ENCODE data around the gene ENPP4.
"Not testable (repeated sequence)": the region's sequence is repeated elsewhere in the genome, so short reads cannot be mapped to it uniquely, and the experiment has no call there.

The ENPP4 gene

DNA sequence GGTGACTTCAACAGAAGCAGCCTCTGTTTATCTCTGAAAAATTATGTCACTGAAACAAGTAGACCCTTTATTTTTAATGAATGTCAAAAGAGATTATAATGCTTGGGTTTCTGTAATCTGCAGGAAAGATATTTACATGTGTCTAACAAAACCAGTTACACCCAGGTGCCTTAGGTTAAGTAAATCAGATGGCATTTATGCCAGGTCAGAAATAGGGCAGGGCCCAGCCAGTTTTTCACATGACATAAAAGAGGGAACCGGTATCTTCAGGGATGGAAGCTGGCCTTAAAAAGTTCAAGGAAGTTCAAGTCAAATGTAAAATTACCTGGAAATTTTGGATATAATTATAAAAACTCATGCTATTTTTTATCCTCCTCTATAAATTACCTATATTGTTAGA is 14.2 kb upstream of the ENPP4 start:
- peaks cover 34% of the 10 kb centered on the region for H3K4me1 Mint-ChIP-seq

DNA sequence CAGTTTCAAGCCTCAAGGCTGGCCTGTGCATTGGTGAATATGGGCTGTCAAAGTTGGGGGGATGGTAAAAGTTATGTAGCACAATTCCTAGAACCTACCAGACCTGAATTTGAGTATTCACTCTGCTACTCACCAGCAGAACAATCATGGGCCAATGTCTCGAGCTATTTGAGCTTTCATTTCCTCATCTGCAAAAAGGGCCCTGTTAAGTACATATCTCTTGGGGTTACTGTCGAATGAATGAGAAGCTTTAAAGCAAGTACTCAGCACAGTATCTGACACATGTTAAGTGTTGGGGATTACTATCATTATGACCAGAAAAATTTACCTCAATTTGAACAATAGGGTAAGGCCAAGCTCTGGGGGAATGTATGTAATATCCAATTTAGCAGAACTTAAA is 13.5 kb upstream of the ENPP4 start:
- Mint-ChIP-seq H3K4me3 (no peak overlapping the region), H3K9me3 (peaks cover 4% of the 10 kb centered on the region), H3K36me3 (no peaks in the 10 kb centered on the region), H3K4me1 (peaks cover 36% of the 10 kb centered on the region), H3K27ac (no peak overlapping the region)
- DNase-seq (ENCODE audit: low spot score in 2 of 2): no peak
- ATAC-seq: no peak

More for the DNA sequence above, 14.2 kb upstream of the ENPP4 start:
- Mint-ChIP-seq H3K4me3 (no peak overlapping the region), H3K27ac (no peak overlapping the region), H3K9me3 (peaks cover 2% of the 10 kb centered on the region), H3K36me3 (no peaks in the 10 kb centered on the region)
- no peak for DNase-seq (ENCODE audit: low spot score in 2 of 2)
- no peak for ATAC-seq

DNA sequence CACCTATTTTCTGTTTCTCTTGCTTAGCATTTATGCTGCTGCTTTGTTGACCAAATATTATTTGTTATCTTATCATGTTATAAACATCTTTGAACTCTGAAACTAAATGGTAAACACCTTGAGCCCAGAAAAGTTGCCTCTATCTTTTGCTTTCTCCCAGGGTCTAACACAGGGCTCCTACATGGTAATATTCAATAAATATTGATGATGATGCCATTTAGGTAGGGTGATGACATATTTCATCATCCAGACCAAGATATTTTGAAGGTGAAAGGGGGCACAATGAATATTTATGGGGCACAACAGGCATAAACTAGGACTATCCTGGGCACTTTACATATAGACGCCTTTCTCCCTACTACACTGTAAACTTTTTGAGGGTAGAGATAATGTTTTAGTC is 11.6 kb upstream of the ENPP4 start:
- ATAC-seq (no peak), DNase-seq (ENCODE audit: low spot score in 2 of 2) (no peak)
- Mint-ChIP-seq H3K4me1 (peaks cover 33% of the 10 kb centered on the region), H3K4me3 (no peak overlapping the region), H3K36me3 (no peaks in the 10 kb centered on the region), H3K9me3 (peaks cover 9% of the 10 kb centered on the region), H3K27ac (no peak overlapping the region)

DNA sequence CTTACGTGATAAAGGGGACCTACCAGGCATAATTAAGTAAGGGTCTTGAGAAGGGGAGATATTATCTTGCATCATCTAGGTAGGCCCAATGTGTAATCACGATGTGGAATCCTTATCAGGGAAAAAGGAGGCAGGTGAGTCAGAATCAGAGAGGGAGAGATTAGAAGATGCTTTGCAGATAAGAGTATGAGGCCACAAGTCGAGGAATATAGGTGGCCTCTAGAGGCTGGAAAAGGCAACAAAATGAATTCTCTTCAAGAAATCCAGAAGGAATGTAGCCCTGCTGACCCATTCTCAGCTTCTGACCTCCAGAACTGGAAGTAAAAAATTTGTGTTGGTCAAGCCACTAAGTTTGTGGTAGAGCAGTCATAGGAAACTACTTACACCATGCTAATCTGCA is 11.0 kb upstream of the ENPP4 start:
- no peak for ATAC-seq
- H3K9me3 Mint-ChIP-seq: peaks cover 9% of the 10 kb centered on the region
- H3K36me3 Mint-ChIP-seq: no peaks in the 10 kb centered on the region
- H3K4me3 Mint-ChIP-seq: no peak overlapping the region
- H3K4me1 Mint-ChIP-seq: peaks cover 30% of the 10 kb centered on the region
- no peak overlapping the region for H3K27ac Mint-ChIP-seq
- no peak for DNase-seq (ENCODE audit: low spot score in 2 of 2)

DNA sequence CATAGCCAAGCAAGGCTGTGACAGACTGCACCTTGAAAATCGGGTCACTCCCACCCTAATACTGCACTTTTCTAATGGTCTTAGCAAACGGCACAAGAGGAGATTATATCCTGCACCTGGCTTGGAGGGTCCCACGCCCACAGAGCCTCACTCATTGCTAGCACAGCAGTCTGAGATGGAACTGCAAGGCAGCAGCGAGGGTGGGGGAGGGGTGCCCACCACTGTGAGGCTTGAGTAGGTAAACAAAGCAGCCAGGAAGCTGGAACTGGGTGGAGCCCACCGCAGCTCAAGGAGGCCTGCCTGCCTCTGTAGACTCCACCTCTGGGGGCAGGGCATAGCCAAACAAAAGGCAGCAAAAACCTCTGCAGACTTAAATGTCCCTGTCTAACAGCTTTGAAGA is 10.1 kb upstream of the ENPP4 start:
- DNase-seq (ENCODE audit: low spot score in 2 of 2); H3K9me3 Mint-ChIP-seq; H3K27ac Mint-ChIP-seq; H3K36me3 Mint-ChIP-seq; ATAC-seq; H3K4me3 Mint-ChIP-seq: not testable (repeated sequence)
- peaks cover 30% of the 10 kb centered on the region for H3K4me1 Mint-ChIP-seq

DNA sequence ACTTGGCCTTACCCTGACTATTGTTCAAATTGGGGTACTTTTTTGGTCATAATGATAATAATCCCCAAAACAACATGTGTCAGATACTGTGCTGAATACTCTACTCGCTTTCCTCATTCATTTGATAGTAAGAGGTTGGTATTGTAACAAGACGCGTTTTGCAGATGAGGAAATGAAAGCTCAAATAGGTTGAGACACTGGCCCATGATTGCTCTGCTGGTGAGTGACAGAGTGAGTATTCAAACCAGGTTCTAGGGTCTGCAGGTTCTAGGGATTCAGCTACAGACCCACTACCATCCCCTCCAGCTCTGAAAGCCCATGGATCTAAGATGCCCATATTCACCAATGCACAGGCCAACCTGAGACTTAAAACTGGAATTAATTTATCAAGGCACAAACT is 1.3 kb upstream of the ENPP4 start:
- Mint-ChIP-seq H3K36me3 (peaks cover 6% of the 10 kb centered on the region), H3K9me3 (no peaks in the 10 kb centered on the region), H3K4me3 (peak overlapping the region; percentile 99), H3K27ac (no peak overlapping the region), H3K4me1 (peaks cover 36% of the 10 kb centered on the region)
- DNase-seq (ENCODE audit: low spot score in 2 of 2) (no peak), ATAC-seq (no peak)

DNA sequence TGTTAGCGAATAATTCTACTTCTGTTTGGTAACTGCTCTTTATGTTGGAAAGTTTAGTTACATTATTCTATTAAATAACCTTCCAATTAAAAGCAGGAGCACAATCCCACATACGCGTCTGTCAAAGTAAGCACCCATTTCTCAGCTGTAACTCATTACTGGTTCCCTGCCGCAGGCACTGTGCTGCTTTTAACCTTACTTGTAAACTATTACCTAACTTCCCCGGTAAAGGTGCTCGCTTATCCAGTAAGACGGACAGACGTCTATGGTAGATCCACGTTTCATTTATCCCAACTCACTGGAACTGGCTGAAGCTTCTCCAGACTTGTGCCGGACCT is 529 bp upstream of the ENPP4 start:
- peaks cover 44% of the 10 kb centered on the region for H3K4me1 Mint-ChIP-seq
- DNase-seq (ENCODE audit: low spot score in 2 of 2): no peak
- H3K4me3 Mint-ChIP-seq: peak overlapping the region; percentile 99
- peak overlapping the region; percentile 97 for H3K27ac Mint-ChIP-seq
- H3K36me3 Mint-ChIP-seq: peaks cover 6% of the 10 kb centered on the region
- peak; percentile 44 for ATAC-seq
- H3K9me3 Mint-ChIP-seq: no peaks in the 10 kb centered on the region

DNA sequence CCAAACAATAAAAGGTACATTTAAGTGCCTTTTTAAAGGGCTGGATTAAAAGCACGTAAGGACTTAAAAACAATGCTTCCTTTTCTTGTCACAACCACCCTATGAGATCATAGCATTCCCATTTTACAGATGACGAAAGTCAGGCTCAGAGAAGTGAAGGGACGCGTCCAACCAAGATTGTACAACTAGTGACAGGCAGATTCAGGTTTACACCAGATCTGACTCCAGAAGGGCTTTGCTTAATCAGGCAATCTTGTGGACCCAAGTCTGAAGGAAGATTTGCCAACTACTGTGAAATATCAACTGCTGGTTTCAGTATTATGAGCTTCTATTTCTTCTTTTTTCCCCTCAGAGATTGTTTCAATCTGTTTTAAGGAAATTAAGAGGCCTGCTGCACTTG is 877 bp downstream of the ENPP4 start:
- Mint-ChIP-seq H3K27ac (peak overlapping the region; percentile 97), H3K4me1 (peaks cover 52% of the 10 kb centered on the region), H3K36me3 (peaks cover 6% of the 10 kb centered on the region), H3K9me3 (no peaks in the 10 kb centered on the region), H3K4me3 (peak overlapping the region; percentile 99)
- no peak for DNase-seq (ENCODE audit: low spot score in 2 of 2)
- ATAC-seq: no peak

DNA sequence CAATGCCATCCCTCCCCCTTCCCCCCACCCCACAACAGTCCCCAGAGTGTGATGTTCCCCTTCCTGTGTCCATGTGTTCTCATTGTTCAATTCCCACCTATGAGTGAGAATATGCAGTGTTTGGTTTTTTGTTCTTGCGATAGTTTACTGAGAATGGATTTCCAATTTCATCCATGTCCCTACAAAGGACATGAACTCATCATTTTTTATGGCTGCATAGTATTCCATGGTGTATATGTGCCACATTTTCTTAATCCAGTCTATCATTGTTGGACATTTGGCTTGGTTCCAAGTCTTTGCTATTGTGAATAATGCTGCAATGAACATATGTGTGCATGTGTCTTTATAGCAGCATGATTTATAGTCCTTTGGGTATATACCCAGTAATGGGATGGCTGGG is 1.5 kb downstream of the ENPP4 start:
- not testable (repeated sequence) for H3K4me3 Mint-ChIP-seq, ATAC-seq

DNA sequence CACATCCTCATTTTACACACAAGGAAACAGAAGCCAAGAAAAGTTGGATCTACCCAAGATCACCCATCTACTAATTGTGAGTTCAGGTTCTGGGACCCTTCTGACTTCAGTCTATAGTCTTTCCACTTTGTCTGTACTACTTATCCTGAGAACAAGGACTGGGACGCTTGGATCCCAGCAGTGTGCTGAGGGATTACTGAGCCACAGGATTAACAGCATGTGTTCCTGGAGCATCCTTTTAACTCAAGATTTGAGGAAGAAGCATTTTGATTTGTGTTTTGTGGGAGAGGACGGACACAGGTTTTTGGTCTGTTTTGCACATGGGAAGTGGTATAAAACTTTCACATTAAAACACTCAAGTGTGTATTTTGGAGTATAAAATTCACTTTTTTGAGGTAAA is 4.4 kb downstream of the ENPP4 start:
- ATAC-seq (no peak), DNase-seq (ENCODE audit: low spot score in 2 of 2) (no peak)
- Mint-ChIP-seq H3K36me3 (peaks cover 6% of the 10 kb centered on the region), H3K4me3 (no peak overlapping the region), H3K9me3 (no peaks in the 10 kb centered on the region), H3K4me1 (peaks cover 66% of the 10 kb centered on the region), H3K27ac (no peak overlapping the region)

More for the DNA sequence above, 1.5 kb downstream of the ENPP4 start:
- H3K4me1 Mint-ChIP-seq: peaks cover 57% of the 10 kb centered on the region
- not testable (repeated sequence) for H3K27ac Mint-ChIP-seq; H3K9me3 Mint-ChIP-seq; DNase-seq (ENCODE audit: low spot score in 2 of 2); H3K36me3 Mint-ChIP-seq

DNA sequence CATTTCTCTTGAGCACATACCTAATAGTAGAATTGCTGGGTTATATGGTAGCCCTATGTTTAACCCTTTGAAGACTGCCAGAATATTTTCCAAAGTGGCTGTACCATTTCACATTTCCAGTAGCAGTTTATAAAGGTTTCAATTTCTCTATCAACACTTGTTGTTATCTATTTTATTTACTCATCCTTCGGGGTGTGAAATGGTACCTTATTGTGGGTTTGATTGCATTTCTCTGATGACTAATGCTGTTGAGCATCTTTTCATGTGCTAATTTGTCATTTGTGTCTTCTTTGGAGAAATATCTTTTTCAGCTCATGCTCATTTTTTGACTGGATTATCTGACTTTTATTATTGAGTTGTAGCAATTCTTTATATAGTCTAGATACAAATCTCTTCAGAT is 5.4 kb downstream of the ENPP4 start:
- DNase-seq (ENCODE audit: low spot score in 2 of 2): no peak
- Mint-ChIP-seq H3K9me3 (no peaks in the 10 kb centered on the region), H3K27ac (no peak overlapping the region), H3K4me1 (peaks cover 67% of the 10 kb centered on the region), H3K36me3 (peaks cover under 1% of the 10 kb centered on the region), H3K4me3 (no peak overlapping the region)
- ATAC-seq: peak; percentile 78

DNA sequence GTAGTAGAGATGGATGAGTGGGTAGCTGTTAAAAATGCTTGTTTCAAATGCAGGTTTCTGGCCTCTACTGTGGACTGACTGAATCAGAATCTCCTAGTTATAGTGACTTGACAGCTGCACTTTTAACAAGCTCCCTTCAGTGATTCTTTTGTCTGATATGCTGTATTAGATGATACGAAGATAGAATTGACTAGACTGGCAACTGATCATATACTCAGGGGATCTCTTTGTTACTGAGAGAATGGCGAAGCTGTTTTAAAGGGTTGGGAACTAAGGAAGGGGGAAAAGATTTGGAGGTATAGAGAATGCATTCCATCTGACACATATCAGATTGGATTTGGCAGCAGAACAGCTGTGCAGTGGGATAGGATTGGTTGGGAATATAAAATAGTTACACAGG is 7.0 kb downstream of the ENPP4 start:
- H3K4me1 Mint-ChIP-seq: peaks cover 61% of the 10 kb centered on the region
- no peak overlapping the region for H3K27ac Mint-ChIP-seq
- no peak for ATAC-seq
- H3K4me3 Mint-ChIP-seq: no peak overlapping the region
- peaks cover 6% of the 10 kb centered on the region for H3K36me3 Mint-ChIP-seq
- DNase-seq (ENCODE audit: low spot score in 2 of 2): no peak
- H3K9me3 Mint-ChIP-seq: no peaks in the 10 kb centered on the region

DNA sequence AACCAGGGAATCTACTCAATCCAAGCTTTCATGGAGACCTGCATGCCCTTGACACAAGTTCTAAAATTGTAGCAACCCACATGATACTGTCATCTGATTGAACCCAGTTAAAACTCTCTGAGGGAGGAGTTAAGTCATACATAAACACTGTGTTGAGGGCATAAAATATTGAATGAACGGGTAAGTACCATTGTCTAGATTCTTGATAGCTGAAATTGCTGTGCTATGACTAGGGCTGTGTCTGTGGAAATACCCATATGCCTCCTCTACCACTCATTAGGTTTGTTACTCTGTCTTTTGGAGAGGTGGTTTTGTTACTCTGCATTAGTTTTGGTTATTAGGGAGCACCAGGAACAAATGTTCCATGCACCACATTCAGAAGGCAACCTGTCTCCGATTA is 7.6 kb downstream of the ENPP4 start:
- Mint-ChIP-seq H3K4me3 (no peak overlapping the region), H3K9me3 (no peaks in the 10 kb centered on the region), H3K36me3 (peaks cover 7% of the 10 kb centered on the region), H3K27ac (no peak overlapping the region), H3K4me1 (peaks cover 58% of the 10 kb centered on the region)
- DNase-seq (ENCODE audit: low spot score in 2 of 2) (no peak), ATAC-seq (peak; percentile 83)

DNA sequence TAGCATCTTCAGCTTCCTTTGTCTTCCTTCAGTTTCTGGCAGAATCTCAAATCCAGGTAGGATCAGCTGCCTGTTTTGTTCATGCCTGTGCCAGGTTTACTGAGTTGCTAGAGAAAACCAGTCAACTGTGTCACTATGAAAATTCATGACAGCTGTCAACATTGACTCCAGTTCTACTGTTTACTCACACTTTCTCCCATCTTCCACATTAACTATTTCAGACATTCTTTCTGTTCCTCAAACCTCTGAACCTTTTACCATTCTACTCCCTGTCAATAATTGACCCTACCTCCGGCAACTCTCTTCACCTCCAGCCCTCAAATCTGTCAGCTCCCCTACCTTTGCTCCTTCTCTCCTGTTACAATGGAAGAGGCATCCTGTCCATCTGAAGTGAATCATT is 8.5 kb downstream of the ENPP4 start:
- H3K4me3 Mint-ChIP-seq: no peak overlapping the region
- DNase-seq (ENCODE audit: low spot score in 2 of 2): no peak

DNA sequence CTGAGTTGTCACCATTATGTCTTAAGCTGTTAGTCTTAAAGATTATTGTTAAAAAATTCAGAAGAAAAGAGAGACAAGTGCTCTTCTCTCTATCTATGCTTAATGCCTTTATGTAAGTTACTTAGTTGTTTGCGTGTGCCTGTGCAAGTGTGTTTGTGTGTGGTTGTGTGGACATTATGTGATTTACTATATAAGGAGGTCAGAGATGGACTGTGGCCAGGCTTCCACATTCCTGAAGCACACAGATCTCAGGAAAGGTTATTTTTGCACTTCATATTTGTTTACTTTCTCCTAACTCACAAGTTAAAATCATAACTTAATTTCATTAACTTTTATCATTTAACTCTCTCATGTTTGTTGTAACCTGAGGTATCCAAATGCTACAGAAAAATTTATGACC is 14.5 kb downstream of the ENPP4 start:
- Mint-ChIP-seq H3K27ac (no peak overlapping the region), H3K36me3 (peaks cover 25% of the 10 kb centered on the region), H3K9me3 (no peaks in the 10 kb centered on the region), H3K4me1 (peaks cover 4% of the 10 kb centered on the region), H3K4me3 (no peak overlapping the region)
- DNase-seq (ENCODE audit: low spot score in 2 of 2): no peak
- ATAC-seq: no peak

More for the DNA sequence above, 8.5 kb downstream of the ENPP4 start:
- peak overlapping the region; percentile 1 for H3K27ac Mint-ChIP-seq
- H3K36me3 Mint-ChIP-seq: peaks cover 15% of the 10 kb centered on the region
- no peak for ATAC-seq
- peaks cover 51% of the 10 kb centered on the region for H3K4me1 Mint-ChIP-seq
- H3K9me3 Mint-ChIP-seq: no peaks in the 10 kb centered on the region

DNA sequence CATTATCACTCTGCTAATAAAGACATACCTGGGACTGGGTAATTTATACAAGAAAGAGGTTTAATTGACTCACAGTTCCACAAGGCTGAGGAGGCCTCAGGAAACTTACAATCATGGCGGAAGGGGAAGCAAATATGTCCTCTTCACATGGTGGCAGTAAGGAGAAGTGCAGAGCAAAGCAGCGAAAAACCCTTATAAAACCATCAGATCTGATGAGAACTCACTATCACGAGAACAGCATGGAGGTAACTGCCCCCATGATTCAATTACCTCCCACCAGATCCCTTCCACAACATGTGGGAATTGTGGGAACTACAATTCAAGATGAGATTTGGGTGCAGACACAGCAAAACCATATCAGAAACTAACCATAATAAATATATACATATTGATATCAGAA is 19.3 kb downstream of the ENPP4 start:
- ATAC-seq; H3K4me1 Mint-ChIP-seq; H3K27ac Mint-ChIP-seq; DNase-seq (ENCODE audit: low spot score in 2 of 2); H3K4me3 Mint-ChIP-seq; H3K9me3 Mint-ChIP-seq; H3K36me3 Mint-ChIP-seq: not testable (repeated sequence)

DNA sequence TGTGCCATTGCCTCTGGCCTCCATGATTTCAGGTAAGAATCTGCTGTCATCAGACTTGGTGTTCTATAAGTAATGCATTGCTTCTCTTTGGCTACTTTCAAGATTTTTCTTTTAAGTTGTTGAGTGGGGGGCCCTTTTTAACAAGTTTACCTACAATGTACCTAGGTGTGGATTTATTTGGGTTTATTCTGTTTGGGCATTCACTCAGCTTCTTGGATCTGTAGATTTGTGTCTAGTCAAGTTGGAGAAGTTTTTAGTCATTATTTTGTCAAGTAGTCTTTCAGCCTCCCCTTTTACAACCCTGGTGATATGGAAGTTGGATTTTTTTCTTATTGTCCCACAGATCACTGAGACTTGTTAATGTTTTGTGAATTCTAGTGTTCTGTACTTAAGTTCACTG is 26.9 kb downstream of the ENPP4 start:
- no peak overlapping the region for H3K4me3 Mint-ChIP-seq
- H3K4me1 Mint-ChIP-seq: no peaks in the 10 kb centered on the region
- H3K9me3 Mint-ChIP-seq: no peaks in the 10 kb centered on the region
- no peak for ATAC-seq
- H3K36me3 Mint-ChIP-seq: no peaks in the 10 kb centered on the region
- DNase-seq (ENCODE audit: low spot score in 2 of 2): no peak
- no peak overlapping the region for H3K27ac Mint-ChIP-seq

All from stimulated activated effector memory CD8-positive, alpha-beta T cell treated with anti-CD3 and anti-CD28 coated beads, Interleukin-12 subunit alpha, Interleukin-12 subunit beta, amount 100 ng/mL, for 72 hours (primary cell).